Heart left ventricle (tissue), 16 donors: ENCODE results near the gene KIF26A. TPM values are rescaled to one million over a fixed set of nuclear protein-coding genes. Genes with fewer than 3 reads are reported as not detected.

ENCODE experiments used
- ATAC-seq, 4 donors: fragments of 200-7000 bp; cut with Tn5 transposase; one replicate each; pipeline ENCODE4 v1.9.1; 2020 to 2022; ENCODE audit warnings: moderate library complexity in 4 of 4, mild to moderate bottlenecking in 3 of 4, moderate number of reproducible peaks in 1 of 4
- DNase-seq, 5 donors: peaks; one replicate each; pipeline ENCODE4 v3.0.0-alpha.2; 2020
- H3K27ac ChIP-seq, 12 donors: fragments of 200-600 bp; sonication (generic) in 4 of 12; one replicate each; pipeline versions ENCODE4 v1.5.0 to v1.8.0; 2016 to 2022; ENCODE audit warnings: mild to moderate bottlenecking in 2 of 12
- H3K27me3 ChIP-seq, 9 donors: fragments of 200-600 bp; sonication (generic) in 2 of 9; one replicate each; pipeline versions ENCODE4 v1.5.1 to v1.8.0; 2016 to 2022; ENCODE audit warnings: mild to moderate bottlenecking in 3 of 9
- H3K36me3 ChIP-seq, 9 donors: fragments of 200-600 bp; sonication (generic) in 2 of 9; one replicate each; pipeline versions ENCODE4 v1.5.0 to v1.8.0; 2018 to 2022; ENCODE audit warnings: mild to moderate bottlenecking in 2 of 9
- H3K4me1 ChIP-seq, 12 donors: fragments of 200-600 bp; sonication (generic) in 4 of 12; one replicate each; pipeline versions ENCODE4 v1.5.0 to v1.8.0; 2016 to 2022; ENCODE audit warnings: mild to moderate bottlenecking in 3 of 12
- H3K4me3 ChIP-seq, 12 donors: fragments of 200-600 bp; sonication (generic) in 4 of 12; one replicate each; pipeline versions ENCODE4 v1.5.0 to v1.8.0; 2017 to 2022; ENCODE audit warnings: mild to moderate bottlenecking in 9 of 12, moderate library complexity in 4 of 12
- H3K9me3 ChIP-seq, 12 donors: fragments of 200-600 bp; sonication (generic) in 4 of 12; one replicate each; pipeline versions ENCODE4 v1.5.0 to v1.8.0; 2016 to 2022; ENCODE audit warnings: mild to moderate bottlenecking in 1 of 12
- CTCF ChIP-seq, 12 donors: fragments of 200-600 bp; sonication (generic) in 4 of 12; IDR thresholded peaks; one replicate each; pipeline versions ENCODE4 v1.5.0 to v1.8.0; 2018 to 2022; ENCODE audit warnings: antibody characterized with exemption in 12 of 12, mild to moderate bottlenecking in 5 of 12
- POLR2A ChIP-seq, 2 donors: fragments of 450-650 bp; IDR thresholded peaks; one replicate each; pipeline ENCODE4 v1.6.1; 2017; ENCODE audit warnings: antibody characterized with exemption in 2 of 2, mild to moderate bottlenecking in 2 of 2, moderate library complexity in 2 of 2
- WGBS, 4 donors: extraction: QIAGEN DNeasy Blood & Tissue Kit in 2 of 4; methylation state at CpG; one replicate each; pipeline versions ENCODE4 v1.1.5 to v1.1.7; 2013 to 2018; 5-methylcytosine and 5-hydroxymethylcytosine counted together
- intact Hi-C, 10 donors: fragments of 100-400 bp; cut with DNase I; formaldehyde crosslinking; loops; one replicate each; pipeline versions ENCODE4 v1.11.1 to v1.14.2; 2022
- polyA plus RNA-seq, 2 donors: library from polyadenylated mRNA; stranded (reverse); fragments of 200-250 nt; gene quantifications; one replicate each; pipeline ENCODE4 v1.2.3, GENCODE V29; 2013
- total RNA-seq, 9 donors: library from RNA; depleted of rRNA in 2 of 9; stranded (reverse); fragments of >200 nt in 2 of 9; fragmentation: NEBNext Ultra II Directional in 3 of 9; extraction: Animal tissue kit (Norgen Biotek cat#: 25700) in 3 of 9; gene quantifications; one replicate each; pipeline versions ENCODE4 v1.1.0 to v1.2.4, GENCODE V29; 2016 to 2023
- donor health status: ischemic (EF 13 %, LVEDD 7.1; RV severe dilation, severe dysfunction).
- donor health status: healthy with polysubstance abuse.
- donor health status: DM: no; HTN: yes; CAD: no.
- donor health status: DM: no; HTN: no; CAD: no.
- donor health status: ischemic (EF 25% LVEDD 6.9; RV normal size, moderate dysfunction).
- donor health status: ischemic (EF 25% LVEDD 5.7; RV mildly dilated, moderate dysfunction).
- donor health status: healthy.
- donor health status: DM: yes; HTN: yes; CAD: no.
- donor health status: ischemic (EF 35%, LVEDD 5.7; RV mildly dilated, moderate dysfunction).
- donor health status: nonischemic (EF 11% LVEDD 7.7; RV severe dilation, severe dysfunction).
- donor health status: DM: yes; HTN: yes; CAD: no.
- donor health status: PGD.
- donor health status: ischemic (EF 29% LVEDD 5.4; RV normal size, mild dysfunction).
- donor health status: nonischemic (EF 23%, LVEDD 6.1; RV moderate dilation, normal function).

KIF26A gene
- total and polyA plus RNA-seq, 11 donors, result 4.9 to 12.6 (median 7.8) TPM

GRCh38 chr14:104142946-104143470 lies 4.6 kb downstream of the KIF26A start:
- peak in 2 of 5 donors; percentile 18 to 55 for DNase-seq
- intact Hi-C loops, result loop anchor here in 4 of 10 donors (5.0 to 10.0 kb wide), 4 partner anchors 44 to 409 kb away; no protein-coding TSS in a partner anchor
- no peak overlapping the region for H3K27ac ChIP-seq
- H3K9me3 ChIP-seq, result no peaks in the 10 kb centered on the region
- no peaks in the 10 kb centered on the region for H3K36me3 ChIP-seq
- H3K4me1 ChIP-seq, result peaks cover 0 to 53% (median 12%) of the 10 kb centered on the region in 12 donors
- H3K27me3 ChIP-seq, result peaks cover 0 to 22% (median 11%) of the 10 kb centered on the region in 9 donors
- ATAC-seq, result no peak
- 82 to 86% (median 84%) methylated on average over 15 to 16 of the region's 16 CpGs for WGBS, 4 donors
- TF ChIP-seq POLR2A (IDR thresholded peaks at IDR 0.05), result no peak
- TF ChIP-seq CTCF (IDR thresholded peaks at IDR 0.05), result no peak
- no peak overlapping the region for H3K4me3 ChIP-seq

- no peak for ATAC-seq
- peak in 4 of 5 donors; percentile 9 to 44 (median 22) for DNase-seq
- no peak for TF ChIP-seq CTCF (IDR thresholded peaks at IDR 0.05)
- TF ChIP-seq POLR2A (IDR thresholded peaks at IDR 0.05), result no peak
- no peaks in the 10 kb centered on the region for H3K36me3 ChIP-seq
- H3K4me1 ChIP-seq, result peaks cover 0 to 53% (median 9%) of the 10 kb centered on the region in 12 donors
- H3K4me3 ChIP-seq, result no peak overlapping the region
- H3K9me3 ChIP-seq, result no peaks in the 10 kb centered on the region
- H3K27me3 ChIP-seq, result peaks cover 0 to 15% (median 4%) of the 10 kb centered on the region in 9 donors
- no peak overlapping the region for H3K27ac ChIP-seq
- 75 to 91% (median 80%) methylated on average over 16 to 26 of the region's 26 CpGs for WGBS, 4 donors
- intact Hi-C loops, result loop anchor here in 4 of 10 donors (5.0 to 10.0 kb wide), 4 partner anchors 44 to 409 kb away; no protein-coding TSS in a partner anchor
These were observed 5.4 kb downstream of the KIF26A start for GRCh38 chr14:104143521-104144452.

GRCh38 chr14:104144453-104144790 lies 6.0 kb downstream of the KIF26A start:
- Histone ChIP-seq H3K27ac (no peak overlapping the region), H3K9me3 (no peaks in the 10 kb centered on the region), H3K36me3 (no peaks in the 10 kb centered on the region), H3K27me3 (peaks cover 0 to 8% (median 0%) of the 10 kb centered on the region in 9 donors), H3K4me1 (peaks cover 0 to 53% (median 12%) of the 10 kb centered on the region in 12 donors), H3K4me3 (no peak overlapping the region)
- DNase-seq (peak in 1 of 5 donors; percentile 5), ATAC-seq (no peak)
- TF ChIP-seq POLR2A (IDR thresholded peaks at IDR 0.05) (no peak), CTCF (IDR thresholded peaks at IDR 0.05) (no peak)
- intact Hi-C loops, result loop anchor here in 4 of 10 donors (5.0 to 10.0 kb wide), 4 partner anchors 43 to 408 kb away; no protein-coding TSS in a partner anchor
- 79 to 88% (median 86%) methylated on average over 4 of the region's 4 CpGs for WGBS, 4 donors
